HG02763 (cell line): ENCODE data around the gene NFIB.

Experiments used
- ATAC-seq: cut with Tn5 transposase; IDR thresholded peaks from one replicate; pipeline ENCODE4 v1.9.1; 2021; ENCODE audit warnings: mild to moderate bottlenecking, moderate library complexity; ENCODE audit not compliant: unreplicated experiment

The NFIB gene

GRCh38 chr9:14249527-14249926 is 64.4 kb downstream of the NFIB start:
- ATAC-seq, result no peak

GRCh38 chr9:14248149-14248548 is 65.8 kb downstream of the NFIB start:
- no peak for ATAC-seq

GRCh38 chr9:14247577-14247976 is 66.4 kb downstream of the NFIB start:
- no peak for ATAC-seq

GRCh38 chr9:14246951-14247350 is 67.0 kb downstream of the NFIB start:
- no peak for ATAC-seq

GRCh38 chr9:14245901-14246525 is 67.9 kb downstream of the NFIB start:
- no peak for ATAC-seq

GRCh38 chr9:14243514-14244042 is 70.4 kb downstream of the NFIB start:
- ATAC-seq, result no peak

GRCh38 chr9:14242150-14242805 is 71.7 kb downstream of the NFIB start:
- ATAC-seq, result no peak

GRCh38 chr9:14240537-14240936 is 73.4 kb downstream of the NFIB start:
- no peak for ATAC-seq

GRCh38 chr9:14238518-14238917 is 75.4 kb downstream of the NFIB start:
- ATAC-seq, result no peak

- ATAC-seq, result no peak
Measured at GRCh38 chr9:14238079-14238478, 75.9 kb downstream of the NFIB start.

- ATAC-seq, result no peak
Measured at GRCh38 chr9:14236591-14236990, 77.3 kb downstream of the NFIB start.

- ATAC-seq, result no peak
Measured at GRCh38 chr9:14232111-14232510, 81.8 kb downstream of the NFIB start.

GRCh38 chr9:14231196-14231990 is 82.5 kb downstream of the NFIB start:
- ATAC-seq, result no peak

- ATAC-seq, result no peak
Measured at GRCh38 chr9:14228602-14229001, 85.3 kb downstream of the NFIB start.

GRCh38 chr9:14226855-14227532 is 86.9 kb downstream of the NFIB start:
- no peak for ATAC-seq

GRCh38 chr9:14223081-14223480 is 90.9 kb downstream of the NFIB start:
- no peak for ATAC-seq

- ATAC-seq, result no peak
Measured at GRCh38 chr9:14222149-14222835, 91.6 kb downstream of the NFIB start.

- no peak for ATAC-seq
Measured at GRCh38 chr9:14221558-14221957, 92.4 kb downstream of the NFIB start.

- no peak for ATAC-seq
Measured at GRCh38 chr9:14221119-14221518, 92.8 kb downstream of the NFIB start.

- no peak for ATAC-seq
Measured at GRCh38 chr9:14220256-14220655, 93.7 kb downstream of the NFIB start.

GRCh38 chr9:14219850-14220249 is 94.1 kb downstream of the NFIB start:
- no peak for ATAC-seq
